Hematopoietic multipotent progenitor cell treated with erythropoietin and hydrocortisone succinate and interleukin-3 and kit ligand, for 4 days (in vitro differentiated cells): ENCODE data around the gene MKX.
A peak's percentile ranks its signal among the peaks of the same experiment; 100 is the strongest.
"Not testable (repeated sequence)": the region's sequence is repeated elsewhere in the genome, so short reads cannot be mapped to it uniquely, and the experiment has no call there.

Source experiments
- DNase-seq: peaks from one replicate; pipeline ENCODE4 v3.0.0-alpha.2; 2015

Gene MKX

DNA sequence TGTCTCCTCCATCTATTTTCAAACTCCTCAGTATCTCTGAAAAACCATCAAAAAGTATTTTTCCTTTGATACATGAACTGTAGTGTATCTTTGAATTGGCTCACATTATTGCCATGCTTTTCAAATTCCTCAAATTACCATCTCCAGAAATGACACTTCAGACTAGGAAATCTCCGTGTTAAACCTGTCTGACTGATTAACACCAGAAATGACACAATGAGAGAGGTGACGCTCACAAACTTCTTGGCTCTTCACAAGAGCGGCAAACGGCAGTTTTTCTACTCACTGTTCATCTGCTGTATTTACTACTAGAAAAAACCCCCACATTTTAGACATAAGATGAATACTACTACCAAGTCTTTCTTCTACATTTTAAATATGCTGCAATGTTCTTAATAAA, 56.6 kb downstream of the MKX start:
- no peak for DNase-seq

DNA sequence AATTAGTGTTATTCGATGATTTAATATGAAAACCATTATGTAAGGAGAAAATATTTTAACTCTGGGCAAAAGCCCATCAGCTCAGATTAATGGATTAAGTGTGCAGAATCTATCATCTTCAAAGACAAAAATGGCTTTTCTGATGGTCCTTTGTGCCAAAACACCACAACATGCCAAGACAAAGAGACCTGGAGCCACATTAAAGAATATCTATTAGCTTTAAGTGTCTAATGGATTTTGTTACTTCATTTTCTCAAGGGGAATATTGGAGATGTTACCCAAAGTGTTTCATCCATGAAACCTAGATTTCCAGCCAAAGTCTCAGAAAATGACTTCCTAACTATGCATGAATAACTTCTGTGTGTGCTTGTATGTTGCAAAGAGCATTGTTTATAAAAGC, 57.3 kb downstream of the MKX start:
- no peak for DNase-seq

DNA sequence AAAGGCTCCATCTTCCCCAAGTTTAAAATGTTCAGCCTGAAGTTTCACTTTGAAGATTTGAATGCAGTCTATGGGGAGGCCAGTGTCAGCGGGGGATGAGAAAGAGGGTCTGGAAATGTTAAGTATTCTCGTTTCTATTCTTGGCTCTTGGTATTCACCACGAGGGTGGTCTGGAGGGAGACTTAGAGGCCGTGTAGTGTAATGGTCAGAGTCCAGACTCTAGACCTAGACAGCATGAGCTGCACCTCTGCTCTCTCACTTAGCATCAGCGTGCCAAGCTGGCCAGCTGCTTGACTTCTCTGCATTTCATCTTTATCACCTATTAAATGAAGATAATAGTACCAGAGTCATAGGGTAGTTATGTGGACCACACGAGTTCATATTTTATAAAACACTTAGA, 57.9 kb downstream of the MKX start:
- DNase-seq: no peak

DNA sequence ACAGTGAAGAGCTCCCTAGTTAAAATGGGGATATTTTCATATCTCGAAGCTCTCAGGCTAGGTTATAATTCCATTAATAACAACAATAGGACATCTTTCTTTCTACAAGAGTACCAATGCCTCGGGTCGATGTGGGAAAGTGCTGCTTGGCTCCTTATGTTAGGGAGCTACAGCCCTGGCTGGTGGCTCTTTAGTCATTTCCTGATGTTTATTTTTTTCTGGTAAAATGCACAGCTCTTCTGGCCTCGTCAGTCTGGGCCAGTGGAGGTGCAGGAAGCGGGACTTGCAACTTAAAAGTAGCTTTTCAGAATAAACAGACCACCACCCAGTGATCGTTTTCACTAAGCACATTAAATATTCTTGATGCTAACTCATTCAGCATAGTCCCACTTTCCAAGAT, 58.3 kb downstream of the MKX start:
- DNase-seq: no peak

DNA sequence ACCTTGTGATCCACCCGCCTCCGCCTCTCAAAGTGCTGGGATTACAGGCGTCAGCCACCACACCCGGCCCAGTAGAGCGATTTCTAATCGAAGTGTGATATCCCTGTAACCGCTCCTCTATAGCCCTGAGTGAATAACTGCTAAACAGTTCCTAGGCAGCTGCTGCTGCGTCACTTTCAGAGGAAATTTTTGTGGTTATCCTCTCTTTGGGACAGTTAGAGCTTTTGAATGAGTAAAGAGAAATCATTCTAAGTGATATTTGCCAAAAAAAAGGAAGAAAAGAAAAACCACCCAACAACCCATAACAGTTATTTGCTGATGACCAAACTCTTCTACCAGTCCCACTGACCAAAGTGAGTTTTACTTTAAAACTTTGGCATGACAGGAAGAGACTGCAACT, 59.9 kb downstream of the MKX start:
- no peak for DNase-seq

DNA sequence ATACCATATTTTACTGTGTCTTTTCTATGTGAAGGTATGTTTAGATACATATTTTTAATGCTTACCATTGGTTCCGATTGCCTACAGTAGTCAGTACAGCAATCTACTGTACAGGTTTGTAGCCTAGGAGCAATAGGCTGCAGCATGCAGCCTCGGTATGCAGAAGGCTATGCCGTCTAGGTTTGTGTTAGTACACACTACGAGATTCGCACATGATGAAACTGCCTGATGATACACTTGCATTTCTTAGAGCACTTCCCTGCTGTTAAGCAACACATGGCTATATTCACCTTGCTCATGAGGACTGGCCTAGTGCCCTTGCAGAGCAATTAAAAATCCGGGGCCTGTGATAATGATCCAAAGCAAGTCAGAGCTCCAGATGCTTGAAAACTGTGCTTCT, 62.4 kb downstream of the MKX start:
- DNase-seq: no peak

DNA sequence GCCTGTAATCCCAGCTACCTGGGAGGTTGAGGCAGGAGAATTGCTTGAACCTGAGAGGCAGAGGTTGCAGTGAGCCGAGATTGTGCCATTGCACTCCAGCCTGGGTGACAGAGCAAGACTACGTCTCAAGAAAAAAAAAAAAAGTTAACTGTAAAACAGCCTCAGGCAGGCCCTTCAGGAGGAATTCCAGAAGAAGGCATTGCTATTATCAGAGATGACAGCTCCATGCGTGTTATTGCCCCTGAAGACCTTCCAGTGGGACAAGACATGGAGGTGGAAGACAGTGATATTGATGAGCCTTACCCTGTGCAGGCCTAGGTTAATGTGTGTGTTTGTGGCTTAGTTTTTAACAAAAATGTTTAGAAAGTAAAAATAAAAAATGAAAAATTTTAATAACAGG, 63.8 kb downstream of the MKX start:
- DNase-seq: not testable (repeated sequence)

DNA sequence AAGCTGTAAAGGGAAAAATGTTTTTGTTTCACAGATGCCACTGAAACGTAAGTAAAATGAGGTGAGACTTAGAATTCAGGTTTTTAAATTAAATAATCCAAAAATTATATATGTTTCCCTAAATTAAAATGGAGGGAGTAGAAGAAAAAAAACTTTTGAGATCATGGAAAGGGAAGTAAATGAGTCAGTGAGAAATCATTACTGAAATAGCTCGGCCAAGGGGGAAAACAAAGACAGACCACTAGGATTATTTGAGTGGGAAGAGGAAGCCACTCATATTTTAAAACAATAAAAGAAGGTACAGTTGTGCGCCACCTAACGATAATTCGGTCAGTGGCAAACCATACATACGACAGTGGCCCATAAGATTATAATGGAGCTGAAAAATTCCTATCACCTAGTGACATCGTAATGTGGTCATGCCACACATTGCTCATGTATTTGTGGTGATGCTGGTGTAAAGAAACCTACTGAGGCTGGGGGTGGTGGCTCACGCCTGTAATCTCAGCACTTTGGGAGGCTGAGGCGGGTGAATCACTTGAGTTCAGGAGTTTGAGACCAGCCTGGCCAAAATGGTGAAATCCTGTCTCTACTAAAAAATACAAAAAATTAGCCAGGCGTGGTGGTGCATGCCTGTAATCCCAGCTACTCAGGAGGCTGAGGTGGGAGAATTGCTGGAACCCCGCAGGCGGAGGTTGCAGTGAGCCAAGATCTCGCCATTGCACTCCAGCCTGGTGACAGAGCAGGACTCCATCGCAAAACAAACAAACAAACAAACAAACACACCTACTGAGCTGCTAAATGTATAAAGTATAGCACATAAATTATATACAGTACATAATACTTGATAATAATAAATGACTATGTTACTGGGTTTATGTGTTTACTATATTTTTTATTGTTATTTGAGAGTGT, 64.7 kb downstream of the MKX start:
- DNase-seq: peak; percentile 3

DNA sequence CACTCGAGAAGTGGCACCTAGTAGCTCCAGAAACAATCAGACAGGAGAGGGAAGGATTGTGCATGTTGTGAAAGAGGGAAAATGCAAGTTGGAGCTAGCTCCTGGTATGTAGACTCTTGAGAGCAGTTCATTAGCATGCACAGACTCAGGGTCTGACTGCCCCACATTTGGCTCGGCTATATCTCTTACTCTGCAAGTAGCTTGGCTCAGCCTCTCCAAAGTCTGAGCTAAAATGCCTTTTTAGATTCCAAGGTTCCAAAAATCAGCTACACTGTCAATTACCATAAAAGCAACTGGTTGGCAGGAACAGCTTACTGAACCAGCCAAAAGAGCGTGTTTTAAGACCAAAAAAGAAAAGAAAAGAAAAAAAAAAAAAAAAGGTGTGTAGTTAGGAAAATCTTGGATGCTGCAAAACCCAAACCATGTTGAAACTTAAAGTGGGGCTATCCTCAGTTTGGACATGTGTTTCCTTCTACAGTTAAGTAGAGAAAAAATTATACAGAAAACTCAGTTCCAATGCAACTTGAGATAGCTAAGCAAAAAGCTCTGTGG, 65.5 kb downstream of the MKX start:
- DNase-seq: no peak

DNA sequence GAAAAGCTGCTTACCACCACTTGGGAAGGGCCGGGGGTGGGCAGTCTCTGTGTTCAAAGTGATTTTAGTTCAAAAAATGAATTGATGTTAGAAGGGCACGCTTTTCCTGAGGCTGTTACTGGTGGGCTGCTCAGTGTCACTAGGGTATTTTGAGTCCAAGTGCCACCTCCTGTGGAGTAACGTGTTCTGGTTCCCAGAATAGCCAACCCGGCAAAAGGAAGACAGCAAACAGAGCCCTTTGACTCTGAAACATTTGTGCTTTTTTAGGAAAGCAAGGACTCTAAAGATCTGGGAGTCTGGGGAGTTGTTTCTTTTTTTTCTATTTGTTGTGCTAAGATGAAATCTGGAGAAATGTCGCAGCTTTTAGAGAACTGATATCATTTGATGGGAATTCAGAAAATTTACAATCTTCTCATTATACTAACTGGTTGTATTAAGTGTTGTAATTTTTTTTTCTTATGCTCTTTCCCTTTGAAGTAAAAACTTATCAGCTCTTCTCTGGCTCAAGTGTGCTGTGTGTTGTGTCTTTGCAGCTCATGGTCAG, 66.2 kb downstream of the MKX start:
- no peak for DNase-seq

DNA sequence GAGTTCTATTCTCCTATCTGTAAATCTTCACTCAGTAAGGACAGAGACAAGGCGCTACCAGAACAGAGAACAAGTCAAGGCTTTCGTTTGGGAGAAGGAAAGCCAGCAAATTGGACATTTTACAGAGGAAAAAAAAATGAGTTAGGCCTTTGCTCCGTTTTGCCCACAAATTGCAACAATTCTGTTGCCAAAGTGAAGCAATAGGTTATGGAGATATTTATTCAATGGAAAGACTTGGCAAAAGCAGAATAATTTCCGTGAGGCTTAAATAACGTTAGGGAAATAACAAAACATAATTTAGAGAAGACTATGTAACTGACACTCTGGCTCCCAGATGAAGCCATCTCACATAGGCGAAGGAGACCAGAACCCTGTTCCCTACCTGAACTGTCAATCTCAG, 67.5 kb downstream of the MKX start:
- no peak for DNase-seq

DNA sequence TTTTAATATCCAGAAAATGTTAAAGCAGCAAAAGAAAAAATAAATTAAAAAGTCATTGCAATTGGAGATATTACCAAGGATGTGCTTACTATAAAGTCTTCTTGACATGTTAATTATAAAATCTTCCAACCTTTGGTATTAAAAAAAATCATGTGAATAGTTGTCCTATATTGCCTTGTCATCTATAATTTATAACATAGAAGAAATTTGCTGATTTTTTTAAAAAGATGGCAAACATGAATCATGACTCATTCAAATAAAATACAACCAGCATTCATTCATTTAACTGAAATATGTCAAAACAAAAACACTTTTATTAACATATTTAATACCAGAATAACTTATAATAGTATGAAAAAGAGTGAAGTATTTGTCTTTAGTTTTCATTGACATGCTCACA, 72.6 kb downstream of the MKX start:
- DNase-seq: no peak

DNA sequence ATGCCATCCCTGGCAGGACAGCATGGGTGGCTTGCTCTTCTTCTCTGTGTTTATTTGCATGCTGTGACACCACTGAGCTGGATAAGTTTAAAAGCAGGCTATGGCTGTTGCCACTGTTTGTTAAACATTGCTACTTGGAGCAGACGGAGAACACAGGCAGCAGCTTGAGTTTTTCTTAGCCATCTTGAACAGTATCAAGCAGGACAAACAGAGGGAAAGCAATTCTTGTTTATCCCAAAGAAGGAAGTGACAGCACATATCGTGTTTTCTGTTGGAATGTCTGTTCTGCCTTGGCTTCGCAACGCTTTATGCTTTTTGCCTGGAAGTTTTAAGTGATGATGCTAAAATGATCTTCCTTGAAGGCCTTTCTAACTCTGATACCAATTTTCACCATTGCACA, 73.8 kb downstream of the MKX start:
- no peak for DNase-seq

DNA sequence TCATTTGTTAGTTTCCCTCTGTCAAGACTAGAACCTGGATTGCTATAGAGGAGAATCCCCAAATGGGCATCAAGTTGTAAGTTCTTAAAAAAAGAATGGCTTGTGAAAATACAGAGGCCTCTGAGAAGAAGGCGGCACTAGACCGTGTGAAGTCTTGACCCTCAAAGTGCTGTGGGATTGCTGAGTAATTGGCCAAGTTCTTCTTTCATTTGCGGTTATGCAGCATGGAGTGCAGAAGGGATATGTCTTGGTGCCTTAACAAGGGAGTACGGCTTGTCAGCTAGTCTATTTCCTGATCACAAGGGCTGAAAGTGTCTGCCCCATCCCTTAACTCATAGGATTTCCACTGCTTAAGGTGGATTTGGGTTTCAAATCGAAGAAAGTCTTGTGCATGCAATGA, 81.2 kb downstream of the MKX start:
- DNase-seq: no peak

DNA sequence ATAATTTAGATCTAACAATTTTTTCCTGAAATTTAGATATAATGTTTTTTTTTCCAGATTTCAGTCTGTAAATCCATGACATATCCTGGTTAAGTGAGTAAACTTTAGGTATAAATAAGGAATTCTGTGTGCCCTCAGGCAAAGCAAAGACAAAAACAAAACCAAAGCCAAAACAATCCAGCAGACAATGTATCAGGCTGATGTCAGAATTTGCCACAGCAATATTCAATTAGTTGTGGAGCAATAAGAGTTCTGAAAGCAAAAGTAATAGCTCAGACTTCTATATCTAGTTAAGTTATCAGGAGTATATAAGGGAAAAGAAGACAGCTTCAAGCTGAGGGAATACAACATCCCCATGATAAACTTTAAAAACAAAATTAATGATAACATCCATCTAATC, 82.0 kb downstream of the MKX start:
- no peak for DNase-seq

DNA sequence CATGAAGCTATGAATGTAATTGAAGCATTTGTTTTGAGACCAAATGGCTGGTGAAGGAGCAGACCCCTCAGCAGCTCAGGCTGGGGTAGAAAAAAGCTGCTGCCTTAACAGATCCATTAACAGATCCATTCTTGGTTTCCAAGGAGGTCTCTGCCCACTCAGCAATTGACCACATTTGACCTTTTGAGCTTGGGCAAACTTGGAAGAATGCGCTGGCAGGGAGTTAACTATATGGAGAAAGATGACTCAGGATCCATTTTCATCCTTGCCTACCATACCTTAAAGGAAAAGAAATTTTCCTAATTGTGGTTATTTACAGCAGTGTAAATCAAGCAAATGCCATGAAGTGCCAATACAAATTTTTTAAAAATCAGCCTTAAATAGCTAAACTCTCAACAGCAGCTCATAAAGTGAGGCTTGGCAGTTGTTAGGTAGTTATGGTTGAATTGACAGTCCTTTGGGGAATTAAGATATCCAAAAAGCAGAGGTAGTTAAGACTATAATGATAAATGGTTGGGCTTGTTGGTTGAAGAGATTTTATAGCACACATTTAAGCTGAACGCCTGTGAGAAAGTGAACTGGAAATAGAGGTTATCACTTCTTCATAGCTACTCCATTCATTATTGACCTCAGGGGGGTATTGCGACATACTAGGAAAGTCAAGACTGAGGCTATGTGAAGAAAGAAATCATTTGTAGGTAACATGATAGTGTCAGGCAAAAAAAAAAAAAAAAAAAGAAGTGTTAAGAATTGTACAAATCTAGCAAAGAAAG, 83.9 kb downstream of the MKX start:
- no peak for DNase-seq

DNA sequence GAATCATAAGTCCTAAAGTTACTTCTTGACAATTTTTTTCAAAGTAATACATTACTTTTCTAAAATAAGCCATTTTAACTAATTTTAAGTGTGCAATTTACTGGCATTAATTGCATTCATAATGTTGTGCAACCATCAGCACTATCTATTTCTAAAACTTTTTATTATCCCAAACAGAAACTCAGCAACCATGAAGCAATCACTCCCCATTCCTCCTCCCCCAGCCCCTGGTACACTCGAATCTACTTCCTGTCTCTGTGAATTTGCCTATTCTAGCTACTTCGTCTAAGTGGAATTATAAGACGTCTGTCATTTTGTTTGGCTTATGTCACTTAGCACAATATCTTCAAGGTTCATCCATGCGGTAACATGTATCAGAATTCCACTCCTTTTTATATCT, 84.9 kb downstream of the MKX start:
- peak; percentile 10 for DNase-seq

DNA sequence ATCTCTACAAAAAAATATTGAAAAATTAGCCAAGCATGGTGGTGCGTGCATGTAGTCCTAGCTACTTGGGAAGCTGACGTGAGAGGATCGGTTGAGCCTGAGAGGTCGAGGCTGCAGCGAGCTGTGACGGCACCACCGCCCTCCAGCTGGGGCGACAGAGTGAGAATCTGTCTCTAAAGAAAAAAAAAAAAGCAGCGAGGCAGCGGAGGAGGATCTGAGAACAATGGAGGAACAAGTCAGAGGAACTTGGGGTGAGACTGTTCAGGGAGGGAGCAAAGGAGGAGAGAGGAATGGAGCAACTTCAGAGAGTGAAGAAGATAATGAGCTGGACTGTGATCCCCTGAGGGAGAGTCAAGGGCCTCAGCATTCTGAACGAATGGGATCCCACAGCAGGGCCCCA, 85.4 kb downstream of the MKX start:
- DNase-seq: no peak

DNA sequence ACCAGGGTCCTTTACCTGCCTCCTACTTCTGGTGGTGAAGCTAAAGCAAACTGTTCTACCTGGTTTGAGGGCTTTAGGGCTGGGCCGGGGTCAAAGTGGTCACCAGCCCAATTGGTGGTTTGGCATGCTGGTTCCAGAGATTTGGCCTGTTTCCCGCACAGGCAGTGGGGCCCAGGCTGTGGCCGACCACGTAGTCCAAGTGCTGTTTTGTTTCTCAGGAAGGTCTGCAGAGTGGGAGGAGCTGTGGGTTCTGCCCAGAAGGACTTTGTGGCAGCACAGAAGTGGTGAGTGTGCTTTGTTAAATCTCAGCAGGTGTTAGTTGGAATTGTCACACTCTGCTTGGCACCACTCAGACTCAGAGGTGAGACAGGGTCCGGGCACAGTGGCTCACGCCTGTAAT, 85.8 kb downstream of the MKX start:
- DNase-seq: no peak

DNA sequence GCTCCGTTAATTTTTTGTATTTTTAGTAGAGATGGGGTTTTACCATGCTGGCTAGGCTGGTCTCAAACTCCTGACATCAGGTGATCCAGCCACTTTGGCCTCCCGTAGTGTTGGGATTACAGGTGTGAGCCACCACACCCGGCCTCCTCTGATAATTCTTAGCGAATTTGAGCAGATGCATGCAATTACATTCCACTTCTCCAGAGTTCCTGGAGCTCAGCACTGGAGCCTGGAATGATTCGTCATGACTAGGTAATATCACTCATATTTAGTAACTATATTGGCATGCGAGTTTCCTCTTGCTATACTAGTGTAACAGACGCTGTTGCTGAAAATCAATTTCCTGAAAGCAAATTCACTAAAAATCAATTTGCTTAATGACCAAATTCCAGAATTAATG, 86.8 kb downstream of the MKX start:
- no peak for DNase-seq

DNA sequence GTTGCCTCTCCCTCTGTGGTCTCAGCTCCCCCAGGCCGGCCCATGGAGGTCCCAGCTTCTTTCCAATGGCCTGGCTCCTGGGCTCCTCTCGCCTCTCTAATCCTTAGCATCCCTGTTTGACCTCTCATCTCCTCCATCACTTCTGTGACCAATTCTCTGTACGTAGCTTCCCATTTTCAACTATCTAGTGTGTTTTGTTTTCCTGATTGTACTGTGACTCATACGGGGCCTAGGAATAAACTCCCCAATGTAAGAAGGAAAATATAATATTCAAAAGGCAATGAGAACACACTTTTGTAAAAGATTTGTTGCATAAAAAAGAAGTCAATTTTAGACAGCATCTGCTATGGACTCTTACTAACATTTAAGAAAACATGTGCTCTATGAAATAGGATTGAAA, 90.3 kb downstream of the MKX start:
- no peak for DNase-seq

DNA sequence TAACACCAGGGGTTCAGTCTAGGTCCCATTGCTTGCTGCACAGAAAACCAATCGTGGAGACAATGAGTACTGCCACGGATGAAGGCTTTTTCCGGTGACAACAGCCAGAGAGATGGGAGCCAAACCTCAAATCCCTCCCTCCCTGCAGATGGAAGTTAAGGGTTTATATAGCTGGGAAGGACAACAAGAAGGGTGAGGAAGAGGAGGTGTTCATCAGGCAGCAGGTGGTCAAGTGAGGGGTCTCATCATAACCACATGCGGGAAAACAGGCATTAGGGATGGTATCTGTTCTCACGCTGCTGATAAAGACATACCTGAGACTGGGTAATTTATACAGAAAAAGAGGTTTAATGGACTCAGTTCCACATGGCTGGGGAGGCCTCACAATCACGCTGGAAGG, 91.3 kb downstream of the MKX start:
- no peak for DNase-seq

DNA sequence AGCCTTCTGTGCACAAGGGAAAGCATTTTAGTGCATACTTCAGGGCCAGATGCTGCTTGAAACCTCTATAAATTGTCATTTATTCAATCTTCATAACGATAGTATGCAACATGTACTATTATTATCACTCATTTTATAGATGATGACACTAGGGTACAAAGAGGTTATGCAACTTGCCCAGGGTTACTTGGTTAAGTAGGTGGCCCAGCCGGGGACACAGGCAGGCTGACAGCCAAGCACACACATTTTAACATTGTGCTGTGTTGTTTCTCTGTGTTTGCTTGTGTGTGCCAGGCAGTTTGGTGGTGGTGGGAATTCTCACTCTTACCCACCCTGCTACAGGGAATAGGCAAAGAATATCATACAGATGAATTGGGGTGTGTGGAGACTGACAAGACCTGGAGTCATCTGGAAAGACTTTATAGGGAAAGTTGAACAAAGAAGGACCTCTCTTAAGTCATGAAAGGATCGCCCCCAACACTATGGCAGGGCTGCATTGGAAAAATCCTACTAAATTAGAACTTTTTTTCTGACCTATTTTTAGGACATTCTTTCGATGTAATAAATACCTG, 98.9 kb downstream of the MKX start:
- DNase-seq: no peak

DNA sequence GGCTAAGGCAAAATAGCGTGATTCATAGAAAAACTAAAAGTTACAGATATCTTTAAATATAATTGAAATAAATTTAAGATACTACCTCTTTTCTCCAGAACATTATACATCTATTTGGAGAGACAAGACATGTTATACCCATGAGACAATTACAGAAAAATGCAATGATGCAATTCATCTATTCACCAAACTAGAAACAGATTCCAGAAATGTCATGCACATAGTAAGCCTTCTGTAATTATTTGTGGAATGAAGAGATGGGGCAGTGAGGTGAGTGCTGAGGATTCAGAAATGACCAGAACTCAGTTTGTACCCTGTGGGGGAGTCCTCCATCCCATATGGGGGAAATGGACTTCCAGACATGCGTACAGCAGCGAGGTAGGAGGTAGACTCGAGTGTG, 99.4 kb downstream of the MKX start:
- DNase-seq: no peak
